ENCODE measurements around the gene QSOX2. TPM values are rescaled to one million over a fixed set of nuclear protein-coding genes. Genes with fewer than 3 reads are reported as not detected.

Gene QSOX2
- polyA plus RNA-seq, 2 of the 4 experiments (the other 2 are of a cell fraction) = 22.3 to 30.2 TPM

- 66% methylated on average over 6 of the region's 6 CpGs for WGBS (ENCODE audit: missing lambda C conversion rate)
- CTCF ChIA-PET = interaction anchor here (0.7 to 3.0 kb wide), 10 partner anchors 9 to 276 kb away, joined by 3 to 10 read pairs (median 4); no protein-coding TSS in a partner anchor
- POLR2A ChIA-PET = no interaction called here
- ATAC-seq (peak in 1 of 2 experiments; percentile 19; a peak in 2 of 6 replicates), FAIRE-seq (no peak), DNase-seq (ENCODE audit: low read depth in 1 of 2, low spot score in 1 of 2) (peak in 1 of 2 experiments; percentile 25)
- peaks cover 17% of the 10 kb centered on the region for H3K4me1 ChIP-seq
- no peak overlapping the region for H3K4me3 ChIP-seq
- no peak overlapping the region for H3K4me2 ChIP-seq
- no peak overlapping the region for H3K27ac ChIP-seq
- no peak for TF ChIP-seq ZFP36 (IDR thresholded peaks at IDR 0.05; ENCODE audit: borderline replicate concordance, partially characterized antibody)
- TF ChIP-seq EHMT2 (IDR thresholded peaks at IDR 0.05; ENCODE audit: low read depth) = no peak
- peak in 1 of 2 experiments; percentile 24; a peak in 1 of 5 replicates for TF ChIP-seq RAD21 (conservative IDR thresholded peaks at IDR 0.05 in 1 of 2, IDR thresholded peaks at IDR 0.05 in 1 of 2)
- peak; percentile 18; the same call in 1 of the 3 replicates for TF ChIP-seq CTCF (IDR thresholded peaks at IDR 0.05)
- no peak for TF ChIP-seq ELK1 (IDR thresholded peaks at IDR 0.05; ENCODE audit: low read depth, low read length)
- H3K9me3 ChIP-seq = no peaks in the 10 kb centered on the region
These were observed 2.6 kb downstream of the QSOX2 start for GRCh38 chr9:136242918-136243525.

GRCh38 chr9:136242248-136242647 is 3.4 kb downstream of the QSOX2 start:
- FAIRE-seq (no peak), ATAC-seq (no peak), DNase-seq (ENCODE audit: low read depth in 1 of 2, low spot score in 1 of 2) (no peak)
- TF ChIP-seq KDM1A (IDR thresholded peaks at IDR 0.05; ENCODE audit: low read depth) = no peak
- Histone ChIP-seq H3K4me2 (no peak overlapping the region), H3K27ac (no peak overlapping the region), H3K4me1 (peaks cover 17% of the 10 kb centered on the region), H3K9me3 (no peaks in the 10 kb centered on the region), H3K4me3 (no peak overlapping the region)
- CTCF ChIA-PET = interaction anchor here (0.7 to 2.2 kb wide), 10 partner anchors 8 to 275 kb away, joined by 3 to 9 read pairs (median 4); no protein-coding TSS in a partner anchor
- 96% methylated on average over 8 of the region's 8 CpGs for WGBS (ENCODE audit: missing lambda C conversion rate)
- POLR2A ChIA-PET = no interaction called here

GRCh38 chr9:136241542-136241941 is 4.1 kb downstream of the QSOX2 start:
- no peak for TF ChIP-seq JUNB (IDR thresholded peaks at IDR 0.05)
- no peak for TF ChIP-seq SMC3 (IDR thresholded peaks at IDR 0.05)
- no peak for TF ChIP-seq RARB (CRISPR knock-in tag; IDR thresholded peaks at IDR 0.05)
- TF ChIP-seq MAFK (IDR thresholded peaks at IDR 0.05; ENCODE audit: partially characterized antibody) = no peak
- no peak for DNase-seq (ENCODE audit: low read depth in 1 of 2, low spot score in 1 of 2)
- no peak for FAIRE-seq
- no peak for ATAC-seq
- CTCF ChIA-PET = interaction anchor here (0.9 to 1.6 kb wide), 2 partner anchors 42 to 71 kb away, joined by 3 read pairs; no protein-coding TSS in a partner anchor
- Histone ChIP-seq H3K4me3 (no peak overlapping the region), H3K4me1 (peaks cover 17% of the 10 kb centered on the region), H3K27ac (no peak overlapping the region), H3K9me3 (no peaks in the 10 kb centered on the region), H3K4me2 (no peak overlapping the region)
- 97% methylated on average over 12 of the region's 13 CpGs for WGBS (ENCODE audit: missing lambda C conversion rate)
- POLR2A ChIA-PET = no interaction called here

- CTCF ChIA-PET = no interaction called here
- H3K4me2 ChIP-seq = no peak overlapping the region
- ATAC-seq = no peak
- peaks cover 15% of the 10 kb centered on the region for H3K4me1 ChIP-seq
- no peak for DNase-seq (ENCODE audit: low read depth in 1 of 2, low spot score in 1 of 2)
- H3K4me3 ChIP-seq = no peak overlapping the region
- H3K27ac ChIP-seq = no peak overlapping the region
- POLR2A ChIA-PET = no interaction called here
- H3K9me3 ChIP-seq = no peaks in the 10 kb centered on the region
- no peak for TF ChIP-seq HDAC2 (IDR thresholded peaks at IDR 0.05)
- TF ChIP-seq EP300 (IDR thresholded peaks at IDR 0.05) = no peak
- TF ChIP-seq MAFK (IDR thresholded peaks at IDR 0.05; ENCODE audit: partially characterized antibody) = no peak
- no peak for TF ChIP-seq RNF2 (IDR thresholded peaks at IDR 0.05; ENCODE audit: borderline replicate concordance, low read depth)
- no peak for TF ChIP-seq FOSL2 (IDR thresholded peaks at IDR 0.05)
- no peak for TF ChIP-seq FOSL2 (CRISPR knock-in tag; IDR thresholded peaks at IDR 0.05)
- TF ChIP-seq SMC3 (IDR thresholded peaks at IDR 0.05) = no peak
- no peak for TF ChIP-seq FOSB (CRISPR knock-in tag; IDR thresholded peaks at IDR 0.05)
- TF ChIP-seq ZFP36 (IDR thresholded peaks at IDR 0.05; ENCODE audit: borderline replicate concordance, partially characterized antibody) = no peak
- no peak for TF ChIP-seq KDM1A (IDR thresholded peaks at IDR 0.05; ENCODE audit: low read depth)
- TF ChIP-seq CHD2 (IDR thresholded peaks at IDR 0.05; ENCODE audit: low read length, partially characterized antibody) = no peak
- TF ChIP-seq HEYL (CRISPR knock-in tag; IDR thresholded peaks at IDR 0.05) = no peak
- TF ChIP-seq HOXB5 (CRISPR knock-in tag; IDR thresholded peaks at IDR 0.05) = no peak
- no peak for FAIRE-seq
- WGBS (ENCODE audit: missing lambda C conversion rate) = 94% methylated on average over 20 of the region's 20 CpGs
These were observed 4.7 kb downstream of the QSOX2 start for GRCh38 chr9:136240941-136241340.
